Muscle layer of colon (tissue), 2 donors: ENCODE measurements around the gene BRAF.
"Not testable (repeated sequence)": the region's sequence is repeated elsewhere in the genome, so short reads cannot be mapped to it uniquely, and the experiment has no call there.

Experiments used
- H3K27ac ChIP-seq: one replicate; pipeline ENCODE4 v1.7.0; 2013; ENCODE audit warnings: low read depth, mild to moderate bottlenecking, low read length, moderate library complexity
- H3K27me3 ChIP-seq, 2 donors: one replicate each; pipeline ENCODE4 v1.7.0; 2013; ENCODE audit warnings: low read length in 2 of 2, mild to moderate bottlenecking in 2 of 2; ENCODE audit not compliant: insufficient read depth in 2 of 2, control insufficient read depth in 1 of 2
- H3K36me3 ChIP-seq: one replicate; pipeline ENCODE4 v1.7.0; 2013; ENCODE audit warnings: mild to moderate bottlenecking, low read length; ENCODE audit not compliant: insufficient read depth
- H3K4me1 ChIP-seq: one replicate; pipeline ENCODE4 v1.7.0; 2013; ENCODE audit warnings: mild to moderate bottlenecking, low read length; ENCODE audit not compliant: insufficient read depth
- H3K4me3 ChIP-seq, 2 donors: one replicate each; pipeline ENCODE4 v1.7.0; 2013; ENCODE audit warnings: low read length in 2 of 2, low read depth in 1 of 2, mild to moderate bottlenecking in 1 of 2, moderate library complexity in 1 of 2
- H3K9ac ChIP-seq: one replicate; pipeline ENCODE4 v1.7.0; 2013; ENCODE audit warnings: low read length
- H3K9me3 ChIP-seq: one replicate; pipeline ENCODE4 v1.7.0; 2013; ENCODE audit warnings: mild to moderate bottlenecking, low read length
- donor health status: abdominal sarcoma.
- donor health status: Adenocarcinoma of cecum.

BRAF gene

DNA sequence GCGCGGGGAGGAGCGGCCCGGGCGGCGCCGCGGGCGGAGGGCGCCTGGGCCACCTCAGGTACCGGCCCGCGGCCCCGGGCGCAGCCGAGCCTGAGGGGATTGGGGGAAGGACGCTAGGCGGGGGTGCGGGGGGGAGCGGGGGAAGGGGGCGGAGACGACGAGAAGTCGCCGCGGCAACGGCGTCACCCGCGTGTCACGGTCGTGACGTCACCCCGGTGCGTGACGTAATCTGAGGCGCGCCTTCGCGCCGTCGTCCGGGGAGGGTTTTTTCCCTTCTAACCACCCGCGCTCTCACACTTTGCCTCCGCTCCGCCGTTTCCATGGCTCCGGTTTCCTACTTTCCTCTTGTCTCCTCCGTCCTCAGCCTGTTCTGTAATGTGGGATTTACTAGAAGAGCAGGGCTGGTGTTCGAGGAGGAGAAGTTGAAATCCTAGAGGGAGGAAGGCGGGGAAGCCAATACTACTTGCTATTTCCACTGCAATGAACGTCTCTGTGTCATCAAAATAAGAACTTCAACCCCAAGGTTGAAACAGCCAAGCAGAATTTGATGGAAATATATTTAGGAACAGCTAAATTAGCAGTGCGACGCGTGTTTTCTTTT, at the start of gene BRAF:
TSS of gene BRAF (minus strand) at position 109 of the 601 bp plus-strand sequence. CDS start 226 bp downstream, outside the sequence.
- Histone ChIP-seq H3K9ac (peak within 1 kb of the TSS; percentile 94), H3K27ac (peak within 1 kb of the TSS; percentile 79), H3K4me3 (peak within 1 kb of the TSS; percentile 85 to 86), H3K27me3 (no peaks in the 10 kb centered on the region), H3K4me1 (peaks cover 20% of the 10 kb centered on the region), H3K9me3 (no peaks in the 10 kb centered on the region), H3K36me3 (no peaks in the 10 kb centered on the region)

DNA sequence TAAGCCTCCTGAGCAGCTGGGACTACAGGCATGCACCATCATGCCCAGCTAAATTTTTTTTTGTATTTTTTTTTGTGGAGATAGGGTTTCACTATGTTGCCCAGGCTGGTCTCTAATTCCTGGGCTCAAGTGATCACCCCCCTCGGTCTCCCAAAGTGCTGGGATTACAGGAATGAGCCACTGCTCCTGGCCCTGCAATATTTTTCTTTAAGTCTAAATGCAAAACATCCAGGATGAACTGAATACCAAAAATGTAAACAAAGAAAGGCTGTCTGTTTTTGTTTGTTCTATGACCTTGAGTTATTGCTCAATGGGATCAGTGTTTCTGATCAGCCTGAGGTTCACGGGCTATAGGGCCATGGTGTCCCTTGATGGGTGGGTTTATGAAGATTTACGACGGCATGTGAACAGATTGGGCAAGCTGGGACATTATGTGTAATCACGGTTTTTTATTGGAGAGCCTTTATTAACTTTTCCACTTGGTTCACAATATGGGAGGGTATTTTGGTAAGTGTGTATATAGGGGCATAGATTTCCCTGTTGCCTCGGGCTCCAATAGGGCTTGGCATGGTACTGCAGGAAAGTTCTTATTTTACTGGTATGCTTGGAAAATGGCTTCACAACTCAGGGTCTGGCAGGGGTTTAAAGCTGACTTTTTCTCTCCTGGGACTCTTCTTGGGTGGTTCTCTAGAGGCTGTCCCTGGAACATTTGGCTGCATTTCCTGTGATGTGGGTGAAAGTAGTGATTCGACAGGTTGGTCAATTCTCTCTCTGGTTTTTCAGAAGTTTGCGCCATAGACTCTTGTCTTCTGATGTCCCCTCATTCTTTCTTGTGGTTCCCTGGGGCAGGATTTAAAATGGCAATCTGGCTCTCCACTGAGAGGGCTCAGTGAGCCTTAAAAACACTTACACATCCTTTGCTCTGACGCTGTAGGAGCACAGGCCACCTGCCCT, 48.4 kb upstream of the BRAF start:
- H3K27ac ChIP-seq: no peak overlapping the region
- no peak overlapping the region for H3K4me3 ChIP-seq
- H3K27me3 ChIP-seq: no peaks in the 10 kb centered on the region
- no peaks in the 10 kb centered on the region for H3K4me1 ChIP-seq
- no peak overlapping the region for H3K9ac ChIP-seq
- H3K9me3 ChIP-seq: no peaks in the 10 kb centered on the region
- no peaks in the 10 kb centered on the region for H3K36me3 ChIP-seq

DNA sequence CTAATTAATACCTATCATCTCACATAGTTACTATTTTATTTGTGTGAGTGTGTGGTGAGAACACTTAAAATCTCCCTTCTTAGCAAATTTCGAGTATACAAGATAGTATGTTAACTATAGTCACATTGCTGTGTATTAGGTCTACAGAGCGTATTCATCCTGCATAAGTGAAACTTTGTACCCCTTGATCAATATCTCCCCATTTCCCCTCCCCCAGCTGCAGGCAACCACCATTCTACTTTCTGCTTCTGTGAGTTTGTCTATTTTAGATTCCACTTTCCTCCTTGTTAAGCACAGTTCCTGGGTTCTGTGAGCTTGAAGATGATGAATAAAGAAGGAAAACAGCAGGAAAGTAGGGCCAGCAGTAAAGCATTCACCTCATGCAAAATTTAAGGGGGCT, 47.6 kb upstream of the BRAF start:
- H3K27me3 ChIP-seq: no peaks in the 10 kb centered on the region
- H3K36me3 ChIP-seq: no peaks in the 10 kb centered on the region
- H3K9me3 ChIP-seq: no peaks in the 10 kb centered on the region
- H3K4me1 ChIP-seq: no peaks in the 10 kb centered on the region
- H3K4me3 ChIP-seq: no peak overlapping the region
- H3K9ac ChIP-seq: no peak overlapping the region
- H3K27ac ChIP-seq: no peak overlapping the region

DNA sequence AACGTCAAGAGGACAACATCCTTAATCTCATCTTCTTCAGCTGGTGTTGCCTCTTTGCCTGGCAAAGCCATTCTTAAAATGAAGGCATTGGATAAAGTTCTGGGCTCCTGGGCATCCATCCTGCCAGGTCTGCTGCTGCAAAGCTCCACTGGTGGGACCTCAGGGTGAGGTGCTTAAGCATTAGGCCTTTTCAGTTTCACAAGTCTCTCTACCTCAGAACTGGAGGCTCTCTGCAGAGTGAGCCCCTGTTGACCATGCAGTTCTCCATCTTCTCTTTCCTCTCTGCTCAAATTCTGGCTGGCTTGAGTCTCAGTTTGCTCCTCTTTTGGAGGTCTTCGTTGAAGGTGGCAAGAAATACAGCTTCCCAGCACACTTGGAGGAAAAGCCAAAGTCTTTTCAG, 42.7 kb upstream of the BRAF start:
- Histone ChIP-seq H3K4me1 (no peaks in the 10 kb centered on the region), H3K36me3 (no peaks in the 10 kb centered on the region), H3K4me3 (no peak overlapping the region), H3K27me3 (no peaks in the 10 kb centered on the region), H3K27ac (no peak overlapping the region), H3K9me3 (no peaks in the 10 kb centered on the region), H3K9ac (no peak overlapping the region)

DNA sequence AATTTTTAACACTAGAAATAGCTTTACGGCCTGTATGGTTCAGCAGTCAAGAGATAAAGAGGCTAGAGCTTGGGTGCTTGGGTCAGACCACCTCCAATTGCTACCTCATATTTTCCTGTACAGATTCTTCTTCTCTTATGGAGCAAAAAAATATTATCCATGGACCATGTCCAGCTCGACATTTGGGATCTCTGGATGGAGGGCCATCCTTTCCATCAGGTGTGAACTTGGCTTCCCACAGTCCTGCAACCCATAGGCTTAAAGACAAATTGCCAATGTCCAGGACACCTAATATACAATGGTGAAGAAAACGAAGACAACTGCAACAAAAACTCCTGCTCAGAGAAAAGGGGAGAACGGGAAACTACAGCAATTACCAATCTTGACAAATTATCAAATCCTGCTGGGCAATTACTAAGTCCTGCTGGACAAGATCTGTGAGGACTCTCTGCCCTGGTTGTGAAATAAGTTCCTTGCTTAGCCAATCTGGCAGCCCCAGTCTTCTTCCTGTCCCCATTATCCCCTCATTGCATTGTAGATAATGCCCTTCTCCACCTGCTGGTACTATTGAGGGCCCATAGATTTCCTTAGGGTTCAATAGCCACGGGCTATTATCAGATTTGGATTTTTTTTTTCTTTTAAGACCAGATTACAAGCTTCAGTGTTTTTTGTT, 42.0 kb upstream of the BRAF start:
- no peaks in the 10 kb centered on the region for H3K36me3 ChIP-seq
- no peaks in the 10 kb centered on the region for H3K9me3 ChIP-seq
- no peak overlapping the region for H3K27ac ChIP-seq

DNA sequence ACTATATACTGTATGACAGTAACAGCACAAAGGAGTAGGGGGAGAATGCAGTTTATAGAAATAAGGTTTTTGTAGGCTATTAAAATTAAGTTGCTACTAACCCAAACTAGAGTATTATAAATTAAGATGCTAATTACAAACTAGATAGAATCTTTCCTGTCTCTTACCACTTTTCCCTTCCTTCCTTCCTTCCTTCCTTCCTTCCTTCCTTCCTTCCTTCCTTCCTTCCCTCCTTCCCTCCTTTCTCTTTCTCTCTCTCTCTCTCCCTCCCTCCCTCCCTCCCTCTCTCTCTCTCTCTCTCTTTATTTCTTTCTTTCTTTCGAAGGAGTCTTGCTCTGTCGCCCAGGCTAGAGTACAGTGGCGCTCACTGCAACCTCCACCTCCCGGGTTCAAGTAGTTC, 36.4 kb upstream of the BRAF start:
- Histone ChIP-seq H3K27me3 (no peaks in the 10 kb centered on the region), H3K36me3 (no peaks in the 10 kb centered on the region), H3K9ac (no peak overlapping the region), H3K4me3 (no peak overlapping the region), H3K4me1 (no peaks in the 10 kb centered on the region), H3K9me3 (no peaks in the 10 kb centered on the region), H3K27ac (no peak overlapping the region)

More for the DNA sequence above, 42.0 kb upstream of the BRAF start:
- H3K9ac ChIP-seq: no peak overlapping the region
- H3K4me3 ChIP-seq: no peak overlapping the region
- H3K27me3 ChIP-seq: no peaks in the 10 kb centered on the region
- H3K4me1 ChIP-seq: no peaks in the 10 kb centered on the region

DNA sequence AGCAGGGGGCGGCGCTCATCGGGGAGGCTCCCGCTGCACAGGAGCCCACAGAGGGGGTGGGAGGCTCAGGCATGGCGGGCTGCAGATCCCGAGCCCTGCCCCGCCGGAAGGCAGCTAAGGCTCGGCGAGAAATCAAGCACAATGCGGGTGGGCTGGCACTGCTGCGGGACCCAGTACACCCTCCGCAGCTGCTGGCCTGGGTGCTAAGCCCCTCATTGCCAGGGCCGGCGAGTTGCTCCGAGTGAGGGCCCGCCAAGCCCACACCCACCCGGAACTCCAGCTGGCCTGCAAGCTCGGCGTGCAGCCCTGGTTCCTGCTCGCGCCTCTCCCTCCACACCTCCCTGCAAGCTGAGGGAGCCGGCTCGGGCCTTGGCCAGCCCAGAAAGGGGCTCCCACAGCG, 32.3 kb upstream of the BRAF start:
- not testable (repeated sequence) for H3K27ac ChIP-seq, H3K4me1 ChIP-seq, H3K9ac ChIP-seq, H3K36me3 ChIP-seq, H3K4me3 ChIP-seq, H3K27me3 ChIP-seq, H3K9me3 ChIP-seq

DNA sequence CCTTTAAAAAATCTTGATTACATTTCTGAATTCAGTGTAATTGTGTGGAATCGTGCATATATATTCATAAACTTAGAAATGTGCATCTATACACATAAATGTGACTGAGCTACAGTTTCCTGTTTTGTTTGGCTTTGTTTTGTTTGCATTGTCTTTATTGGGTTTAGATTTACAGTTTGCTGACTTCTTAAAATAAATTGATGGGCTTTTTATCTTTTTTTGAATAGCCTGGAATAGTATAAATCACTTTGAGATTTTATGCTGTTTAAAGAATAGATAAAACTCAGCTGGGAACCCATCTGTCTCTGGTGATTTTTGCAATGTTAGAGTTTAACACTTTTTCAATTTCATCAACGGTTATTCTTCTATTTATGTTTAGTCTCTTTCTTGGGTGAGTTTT, 21.2 kb upstream of the BRAF start:
- H3K27me3 ChIP-seq: no peaks in the 10 kb centered on the region
- no peak overlapping the region for H3K27ac ChIP-seq
- H3K9me3 ChIP-seq: no peaks in the 10 kb centered on the region
- H3K36me3 ChIP-seq: no peaks in the 10 kb centered on the region
- H3K4me3 ChIP-seq: no peak overlapping the region
- no peak overlapping the region for H3K9ac ChIP-seq
- H3K4me1 ChIP-seq: no peaks in the 10 kb centered on the region

DNA sequence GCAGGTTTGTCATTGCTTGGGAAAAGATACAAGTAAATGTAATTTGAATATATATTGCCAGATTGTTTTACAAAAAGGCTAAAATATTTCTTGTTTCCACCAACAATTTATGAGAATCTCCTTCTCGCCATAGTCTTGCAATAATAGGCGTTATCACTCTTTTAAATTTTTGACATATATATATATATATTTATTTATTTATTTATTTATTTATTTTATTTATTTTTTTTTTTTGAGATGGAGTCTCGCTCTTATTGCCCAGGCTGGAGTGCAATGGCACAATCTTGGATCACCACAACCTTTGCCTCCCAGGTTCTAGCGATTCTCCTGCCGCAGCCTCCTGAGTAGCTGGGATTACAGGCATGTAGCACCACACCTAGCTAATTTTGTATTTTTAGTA, 17.5 kb upstream of the BRAF start:
- H3K4me1 ChIP-seq, H3K4me3 ChIP-seq, H3K27ac ChIP-seq, H3K27me3 ChIP-seq, H3K9ac ChIP-seq, H3K36me3 ChIP-seq, H3K9me3 ChIP-seq: not testable (repeated sequence)

DNA sequence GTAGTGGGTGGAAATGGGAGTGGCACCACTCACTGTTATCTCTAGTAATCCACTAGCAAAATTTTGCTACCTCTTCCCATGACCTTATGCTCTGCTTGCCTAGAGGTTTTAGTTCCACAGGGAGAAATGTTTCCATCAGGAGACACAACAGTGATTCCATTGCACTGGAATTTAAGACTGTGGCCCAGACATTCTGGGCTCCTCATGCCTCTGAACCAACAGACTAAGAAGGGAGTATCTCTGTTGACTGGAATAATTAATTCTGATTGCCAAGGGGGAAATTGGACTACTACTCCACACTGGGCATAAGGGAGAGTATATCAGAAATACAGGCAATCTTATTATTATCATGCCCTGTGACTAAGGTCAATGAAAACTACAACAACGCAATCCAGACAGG, 16.2 kb upstream of the BRAF start:
- Histone ChIP-seq H3K4me3 (no peak overlapping the region), H3K9ac (no peak overlapping the region), H3K27me3 (no peaks in the 10 kb centered on the region), H3K27ac (no peak overlapping the region), H3K4me1 (no peaks in the 10 kb centered on the region), H3K36me3 (no peaks in the 10 kb centered on the region), H3K9me3 (no peaks in the 10 kb centered on the region)

DNA sequence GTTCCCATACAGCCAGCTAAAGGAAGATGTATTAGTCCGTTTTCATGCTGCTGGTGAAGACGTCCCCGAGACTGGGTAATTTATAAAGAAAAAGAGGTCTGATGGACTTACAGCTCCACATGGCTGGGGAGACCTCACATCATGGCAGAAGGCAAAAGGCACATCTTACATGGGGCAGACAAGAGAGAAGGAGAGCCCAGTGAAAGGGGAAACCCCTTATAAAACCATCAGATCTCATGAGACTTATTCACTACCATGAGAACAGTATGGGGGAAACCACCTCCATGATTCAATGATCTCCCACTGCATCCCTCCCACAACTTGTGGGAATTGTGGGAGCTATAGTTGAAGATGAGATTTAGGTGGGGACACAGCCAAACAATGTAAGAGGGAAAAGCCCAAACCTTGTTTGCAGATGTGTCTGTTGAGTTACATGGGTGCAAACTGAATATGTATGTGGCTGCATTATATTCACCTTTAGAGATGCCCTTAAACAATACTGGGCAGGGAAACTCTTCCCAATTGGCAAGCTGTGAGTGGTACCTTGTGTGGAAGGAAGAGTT, 13.1 kb upstream of the BRAF start:
- H3K9ac ChIP-seq: no peak overlapping the region
- H3K4me1 ChIP-seq: no peaks in the 10 kb centered on the region
- H3K27ac ChIP-seq: no peak overlapping the region
- H3K9me3 ChIP-seq: no peaks in the 10 kb centered on the region
- H3K27me3 ChIP-seq: no peaks in the 10 kb centered on the region
- no peaks in the 10 kb centered on the region for H3K36me3 ChIP-seq
- no peak overlapping the region for H3K4me3 ChIP-seq
